Ramos (cell line): ENCODE measurements around the gene TDRD7.

ENCODE experiments used
- in situ Hi-C: fragments of 300-500 bp; cut with MboI; formaldehyde crosslinking; loops from one replicate; pipeline ENCODE4 v1.14.3; 2022; ENCODE audit warnings: low sequenced_read_pairs; ENCODE audit not compliant: unreplicated experiment

TDRD7 gene

DNA sequence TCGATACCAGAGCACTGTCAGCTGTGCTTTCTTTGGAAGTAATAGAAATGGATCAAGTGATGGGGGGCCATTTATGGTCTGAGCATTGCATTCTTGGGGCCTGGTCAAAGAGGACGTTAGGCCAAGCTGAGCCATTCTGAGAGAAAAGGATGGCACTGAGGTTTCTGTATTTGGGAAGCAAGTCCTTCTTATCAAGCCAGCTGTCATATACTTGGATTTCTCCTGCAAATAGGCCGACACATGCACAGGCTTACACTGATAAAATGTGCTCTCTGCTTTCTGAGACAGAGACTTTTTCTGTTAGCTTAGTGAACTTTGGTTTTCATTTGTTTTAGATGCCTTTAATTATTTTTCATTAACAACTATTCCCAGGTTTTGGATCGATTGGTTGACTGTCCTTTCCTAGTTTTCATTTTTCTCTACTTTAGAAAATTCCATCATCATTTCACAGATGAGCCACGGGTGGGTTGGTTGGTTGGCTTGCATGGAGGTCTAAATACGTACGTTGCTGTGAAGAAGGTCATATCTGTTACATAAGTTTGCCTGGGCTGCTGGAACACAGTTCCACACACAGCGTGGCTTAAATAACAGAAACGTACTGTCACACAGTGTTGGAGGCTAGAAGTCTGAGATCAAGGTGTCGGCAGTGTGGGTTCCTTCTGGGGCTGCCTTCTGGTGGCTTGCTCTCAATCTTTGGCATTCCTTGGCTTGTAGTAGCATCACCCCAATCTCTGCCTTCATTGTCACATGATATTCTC is 109.9 kb downstream of the TDRD7 start:
- in situ Hi-C loops = no loop called here

DNA sequence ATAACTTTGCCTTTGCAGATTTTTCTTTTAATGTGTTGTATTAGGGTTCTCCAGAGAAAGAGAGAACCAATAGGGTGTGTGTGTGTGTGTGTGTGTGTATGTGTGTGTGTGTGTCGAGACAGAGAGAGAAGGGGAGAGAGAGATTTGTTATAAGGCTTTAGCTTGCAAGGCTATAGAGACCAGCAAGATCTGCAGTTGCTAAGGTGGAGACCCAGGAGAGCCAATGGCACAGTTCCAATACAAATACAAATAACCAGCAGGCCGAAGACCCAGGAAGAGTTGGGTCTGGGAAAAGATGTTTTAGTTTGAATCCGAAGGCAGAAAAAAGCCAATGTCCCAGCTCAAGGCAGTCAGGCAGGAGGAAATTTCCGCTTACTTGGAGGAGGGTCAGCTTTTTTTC is 112.5 kb downstream of the TDRD7 start:
- in situ Hi-C loops = no loop called here

DNA sequence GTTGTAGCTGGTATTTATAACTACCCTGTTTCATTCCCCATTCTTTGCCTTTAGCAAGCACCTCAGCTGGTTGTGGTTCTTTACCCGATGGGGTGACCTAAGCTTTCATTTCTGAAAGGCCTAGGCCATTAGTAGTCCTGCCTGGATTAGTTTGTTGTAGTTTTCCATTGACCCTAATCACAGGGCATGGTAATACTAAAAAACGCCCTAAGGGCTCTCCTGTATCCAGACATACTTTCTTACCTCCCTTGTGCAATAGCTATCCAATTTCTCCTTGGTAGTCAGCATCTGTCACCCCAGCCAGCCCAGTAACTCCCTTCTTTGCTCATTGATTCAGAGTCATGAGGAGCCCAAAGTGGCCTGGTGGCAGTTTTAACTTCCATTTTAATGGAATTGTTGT is 113.6 kb downstream of the TDRD7 start:
- in situ Hi-C loops = no loop called here

DNA sequence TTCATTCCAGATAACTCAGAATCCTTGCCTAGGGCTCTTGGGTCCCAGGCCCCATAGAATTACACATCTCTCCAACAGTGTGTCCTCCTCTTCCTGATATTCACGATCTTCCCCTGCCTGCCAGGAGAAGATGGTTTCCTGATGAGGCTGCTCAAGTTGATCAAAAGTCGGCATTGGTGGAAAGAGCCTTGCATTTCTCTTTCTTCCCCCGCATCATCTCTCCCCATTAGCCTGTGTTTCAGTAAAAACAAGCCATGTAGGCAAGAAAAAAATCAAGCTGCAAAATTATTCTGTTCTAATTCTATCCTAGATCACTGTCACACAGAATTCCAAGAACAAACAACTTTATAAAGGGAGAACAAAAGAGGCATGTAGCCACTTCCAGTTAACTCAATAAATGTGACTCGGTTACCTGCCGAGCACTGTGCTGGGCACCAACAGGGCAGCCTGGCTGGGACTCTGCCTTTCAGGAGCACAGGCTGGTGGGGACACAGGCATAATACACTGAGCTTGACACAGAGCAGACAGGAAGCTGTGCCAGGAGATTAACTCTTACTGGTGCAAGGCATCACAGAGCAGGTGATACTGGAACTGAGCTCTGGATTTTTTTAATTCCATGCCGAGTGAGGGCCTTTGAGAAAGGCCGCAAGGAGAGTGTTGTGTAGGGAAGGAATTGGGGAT is 115.1 kb downstream of the TDRD7 start:
- in situ Hi-C loops = no loop called here

DNA sequence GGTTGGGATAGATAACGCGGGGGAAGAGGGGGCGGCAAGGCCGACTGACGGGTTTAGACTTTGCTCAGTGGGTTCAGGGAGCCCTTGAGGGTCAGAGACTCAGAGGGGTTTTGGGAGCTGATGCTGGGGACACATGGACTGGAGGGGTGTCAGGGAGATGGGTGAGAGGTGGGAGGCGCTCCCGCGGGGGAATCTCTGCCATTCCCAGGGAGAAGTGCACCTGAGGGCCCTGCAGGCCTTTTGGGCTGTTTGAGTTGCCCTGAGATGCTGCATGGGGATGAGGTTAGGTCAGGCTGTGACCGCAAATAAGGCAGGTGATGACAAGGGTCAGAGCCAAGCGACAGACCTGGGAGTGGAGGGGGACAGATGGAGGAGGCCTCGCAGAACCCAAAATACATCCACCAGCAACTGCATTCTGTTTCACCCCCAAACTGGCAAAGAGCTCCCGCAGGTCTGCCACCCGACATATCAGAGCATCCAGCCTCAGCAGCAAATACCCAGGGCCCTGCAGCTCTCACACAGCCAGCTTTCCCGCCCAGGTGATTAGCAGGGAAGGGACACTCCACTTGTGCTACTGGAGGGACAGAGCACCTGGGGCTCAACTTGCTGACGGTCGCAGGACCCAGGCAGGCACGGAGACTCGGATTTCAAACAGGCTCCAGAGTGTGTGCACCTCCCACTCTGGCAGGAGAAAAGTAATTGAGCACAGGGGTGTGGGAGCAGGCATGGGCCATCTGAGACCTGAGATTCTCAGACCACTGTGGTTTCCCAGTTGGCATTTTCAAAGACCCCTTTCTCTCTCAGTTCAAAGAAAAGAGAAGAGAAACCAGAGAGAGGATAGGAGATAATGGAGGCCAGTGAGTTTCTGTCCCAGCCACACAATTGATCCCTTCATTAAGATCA is 116.0 kb downstream of the TDRD7 start:
- in situ Hi-C loops = no loop called here

DNA sequence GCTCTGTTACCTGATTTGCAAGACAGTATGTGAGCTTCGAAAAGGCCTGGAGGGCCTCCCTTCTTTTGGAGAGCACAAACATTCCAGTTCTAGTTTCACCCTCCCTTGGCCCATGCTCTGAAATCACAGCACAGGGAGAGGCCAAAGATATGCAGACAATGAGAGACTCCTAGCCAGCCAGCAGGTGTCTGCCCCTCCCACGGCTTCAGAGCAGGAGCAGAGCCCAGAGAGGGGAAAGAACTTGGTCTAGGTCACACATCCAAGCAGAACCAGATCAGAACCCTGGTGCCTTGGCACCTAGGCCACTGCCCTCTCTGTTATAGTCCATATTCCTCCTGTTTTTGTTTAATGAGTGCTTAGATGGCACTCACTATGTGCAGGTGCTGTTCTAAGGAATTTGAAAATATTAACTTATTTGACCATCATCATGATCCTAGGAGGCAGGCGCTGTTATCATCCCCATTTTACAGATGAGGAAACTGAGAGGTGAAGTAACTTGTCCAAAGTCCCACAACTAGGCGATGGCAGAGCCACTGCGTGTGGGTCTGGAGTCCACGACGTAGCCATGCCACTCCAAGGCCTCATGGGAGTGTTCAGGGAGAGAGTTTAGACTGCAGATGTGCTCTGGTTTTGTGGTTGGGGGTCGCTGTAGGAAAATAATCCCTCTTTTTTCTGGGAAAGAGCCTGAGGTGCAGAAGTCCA is 116.8 kb downstream of the TDRD7 start:
- in situ Hi-C loops = no loop called here

DNA sequence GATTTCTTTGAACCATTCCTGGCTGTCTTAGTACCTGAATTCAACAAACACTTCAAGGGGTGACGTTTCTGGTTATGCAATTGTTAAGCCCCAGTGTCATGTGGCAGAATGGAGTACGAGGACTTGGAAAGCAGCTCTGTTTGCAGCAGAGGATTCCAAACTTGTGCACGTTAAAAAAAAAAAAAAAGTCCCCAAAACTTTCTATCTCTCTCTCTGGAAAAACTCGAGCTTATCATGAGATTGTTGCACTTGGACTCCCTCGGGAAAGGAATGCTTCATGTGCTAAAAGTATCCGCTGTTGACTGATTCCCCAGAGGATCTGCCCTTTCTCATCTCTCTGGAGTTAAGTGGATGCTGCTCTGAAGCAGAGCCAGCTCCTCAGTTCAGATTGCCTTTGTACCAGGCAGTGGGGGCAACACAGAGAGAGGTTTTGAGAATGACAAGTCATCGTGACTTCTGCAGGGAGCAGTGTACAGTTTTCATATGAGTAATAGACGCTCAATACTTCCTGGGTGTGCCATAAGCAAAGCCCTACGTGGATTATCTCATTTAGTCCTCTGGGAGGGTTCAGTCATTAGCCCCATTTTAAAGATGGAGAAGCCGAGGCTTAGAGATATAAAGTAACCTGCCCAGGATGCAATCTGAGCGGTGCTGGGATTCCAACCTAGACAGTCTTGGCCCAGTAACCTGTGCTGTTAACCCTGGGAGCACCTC is 117.6 kb downstream of the TDRD7 start:
- in situ Hi-C loops = no loop called here

DNA sequence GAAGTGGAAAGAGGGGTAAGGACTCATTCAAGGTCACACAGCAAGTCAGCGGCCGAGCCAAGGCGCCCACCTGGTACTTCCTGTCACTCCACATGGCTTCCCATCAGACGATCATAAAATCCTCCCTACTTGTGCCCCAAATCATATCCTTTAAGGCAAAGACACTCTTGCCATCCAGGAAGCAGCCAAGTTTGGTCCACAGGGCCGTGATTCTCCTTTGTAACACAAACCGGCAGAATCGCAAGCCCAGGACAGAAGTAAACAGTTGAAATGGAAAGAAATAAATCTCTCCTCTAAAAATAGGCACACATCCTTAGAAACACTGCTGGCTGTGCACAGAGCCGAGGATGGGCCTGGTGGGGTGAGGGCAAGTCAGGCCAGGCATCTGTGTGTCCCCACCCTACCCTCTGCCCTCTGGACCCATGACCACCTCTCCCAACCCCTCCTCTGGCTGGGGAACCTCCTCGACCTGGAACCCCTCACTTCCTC is 120.0 kb downstream of the TDRD7 start:
- in situ Hi-C loops = no loop called here

DNA sequence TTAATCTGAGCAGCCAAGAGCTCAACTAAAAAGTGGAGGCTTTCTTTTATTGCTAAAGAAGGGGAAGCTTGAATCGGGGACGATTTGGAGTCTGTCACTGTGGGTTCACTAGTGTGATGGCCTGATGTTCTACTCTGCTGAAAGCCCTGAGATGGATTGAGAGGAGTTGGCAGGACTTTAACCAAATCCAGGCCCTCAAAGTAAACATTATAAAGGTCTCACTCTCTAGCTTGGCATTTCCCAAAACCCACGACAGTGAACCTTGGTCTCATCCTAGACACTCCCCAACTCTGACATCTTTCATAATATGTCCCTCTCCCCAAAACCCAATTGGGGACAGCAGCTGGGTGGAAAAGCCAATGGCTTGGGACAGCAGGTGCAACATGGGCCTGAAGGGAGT is 122.3 kb downstream of the TDRD7 start:
- in situ Hi-C loops = no loop called here

DNA sequence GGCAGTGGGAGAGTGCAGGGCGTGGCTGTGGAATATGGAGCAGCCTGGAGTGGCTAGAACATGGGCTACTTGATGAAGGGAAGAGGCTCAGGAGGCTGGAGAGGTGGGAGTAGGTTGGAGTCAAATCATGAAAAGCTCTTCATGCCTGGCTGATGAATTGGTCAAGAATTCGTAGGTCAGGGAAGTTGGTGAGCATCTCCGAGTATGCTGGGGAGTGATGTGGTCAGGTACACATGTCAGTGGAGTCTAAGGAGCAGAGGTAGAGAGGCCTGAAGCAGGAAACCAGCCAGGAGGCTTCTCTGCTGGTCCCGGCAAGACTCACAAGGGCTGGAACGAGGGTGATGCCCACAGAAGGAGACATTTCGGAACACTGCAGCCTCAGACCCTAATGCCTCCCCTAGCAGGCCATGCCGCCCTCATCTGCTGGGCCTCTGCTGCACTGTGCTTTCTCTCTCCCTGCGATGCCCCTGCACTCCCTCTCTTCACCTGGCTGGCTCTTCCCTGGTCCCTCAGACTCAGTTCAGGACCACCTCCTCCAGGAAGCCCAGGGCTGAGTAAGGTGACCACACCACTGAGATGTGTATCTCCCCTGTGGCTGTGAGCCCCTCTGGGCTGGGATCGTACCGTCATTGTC is 123.2 kb downstream of the TDRD7 start:
- in situ Hi-C loops = no loop called here

DNA sequence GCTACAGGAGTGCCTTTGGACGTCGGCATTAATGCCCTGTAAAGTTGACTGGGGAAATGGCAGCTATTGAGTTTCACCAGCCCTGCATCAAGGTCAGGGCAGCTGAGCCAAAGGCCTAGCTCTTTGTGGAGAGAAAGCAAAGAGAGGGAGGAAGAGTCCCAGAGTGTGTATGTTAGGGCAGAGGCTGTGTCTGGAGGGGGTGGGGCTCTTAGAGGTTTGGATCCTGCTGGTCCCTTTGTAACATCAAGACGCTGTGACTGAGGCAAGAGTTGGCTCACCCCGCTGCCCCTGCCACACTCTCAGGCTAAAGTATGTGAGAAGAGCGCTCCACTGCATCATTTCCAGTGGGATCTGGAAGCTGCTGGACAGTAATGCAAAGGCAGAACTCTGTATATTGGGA is 123.9 kb downstream of the TDRD7 start:
- in situ Hi-C loops = no loop called here

DNA sequence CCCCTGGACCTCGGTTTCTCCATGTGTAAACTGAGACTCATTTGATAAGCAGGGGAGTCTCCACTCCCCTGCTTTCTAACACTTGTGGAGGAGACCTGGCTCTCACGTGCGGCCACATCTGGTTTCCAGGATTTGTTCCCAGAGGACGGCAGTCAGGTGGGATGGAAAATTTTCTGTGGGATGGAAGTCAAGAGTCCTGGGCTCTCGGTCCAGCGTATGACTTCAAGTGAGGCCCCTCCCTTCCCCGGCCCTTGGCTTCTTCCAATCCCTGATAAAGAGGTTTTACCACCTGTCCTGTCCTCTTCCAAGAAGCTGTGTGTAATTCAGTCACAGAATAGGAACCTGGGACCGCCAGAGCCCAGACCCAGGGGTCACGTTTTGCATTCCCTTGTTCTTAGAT is 124.6 kb downstream of the TDRD7 start:
- in situ Hi-C loops = no loop called here

DNA sequence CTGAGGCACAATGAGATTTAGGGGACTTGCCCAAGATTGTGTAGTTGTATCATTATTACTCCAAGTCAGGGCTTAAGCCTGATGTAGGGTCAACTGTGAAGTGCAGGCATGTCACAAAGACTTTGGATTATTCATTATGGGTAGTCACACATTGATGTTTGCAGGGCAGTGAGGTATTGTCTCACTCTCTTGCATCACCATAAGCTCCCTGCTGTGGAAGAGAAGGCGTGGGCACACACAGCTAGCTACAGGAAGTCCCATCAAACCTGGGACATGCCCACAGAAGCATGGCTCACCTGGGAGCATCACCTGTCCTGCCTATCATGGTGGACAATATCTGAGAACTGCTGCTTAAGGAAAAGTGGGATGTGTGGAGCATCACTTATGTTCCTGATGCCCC is 131.7 kb downstream of the TDRD7 start:
- in situ Hi-C loops = no loop called here

DNA sequence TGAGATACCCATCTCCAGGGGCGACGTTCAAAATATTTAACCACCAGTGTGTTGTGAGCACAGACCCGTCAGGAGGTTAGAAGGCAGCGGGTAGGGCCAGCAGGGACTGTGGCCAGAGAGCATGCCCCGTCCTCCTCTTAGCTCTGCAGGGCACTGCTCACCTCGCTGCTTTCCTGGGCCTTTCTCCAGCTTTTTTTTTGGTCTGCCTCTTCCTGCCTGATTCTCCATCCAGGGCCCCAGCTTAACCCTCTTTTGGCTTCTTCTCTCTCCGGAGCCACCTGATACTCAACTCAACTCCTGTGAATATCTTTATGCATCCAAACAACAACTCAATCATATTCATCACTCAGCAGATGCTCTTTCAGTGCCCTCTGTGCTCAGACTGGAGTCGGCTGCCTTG is 133.6 kb downstream of the TDRD7 start:
- in situ Hi-C loops = no loop called here
